Lung (tissue), 12 donors: Measurements from ENCODE around the gene CACFD1. TPM values are rescaled to one million over a fixed set of nuclear protein-coding genes. Genes with fewer than 3 reads are reported as not detected.

Source experiments
- ATAC-seq: fragments of 200-7000 bp; cut with Tn5 transposase; one replicate; pipeline ENCODE4 v1.9.1; 2020; ENCODE audit warnings: moderate number of reproducible peaks; ENCODE audit not compliant: insufficient read depth, low FRiP score
- DNase-seq, 3 donors: peaks; one replicate each; pipeline ENCODE4 v3.0.0-alpha.2; 2013 to 2017
- H3K27ac ChIP-seq, 2 donors: one replicate each; pipeline ENCODE4 v1.5.1; 2013; ENCODE audit warnings: mild to moderate bottlenecking in 2 of 2, moderate library complexity in 2 of 2, control low read depth in 1 of 2, inconsistent platforms in 1 of 2, low read depth in 1 of 2, low read length in 1 of 2
- H3K27me3 ChIP-seq, 3 donors: one replicate each; pipeline ENCODE4 v1.5.1; 2013; ENCODE audit warnings: low read length in 2 of 3; ENCODE audit not compliant: control insufficient read depth in 3 of 3, insufficient read depth in 3 of 3
- H3K36me3 ChIP-seq, 4 donors: one replicate each; pipeline ENCODE4 v1.5.1; 2013; ENCODE audit warnings: low read length in 4 of 4, mild to moderate bottlenecking in 1 of 4, moderate library complexity in 1 of 4; ENCODE audit not compliant: control insufficient read depth in 4 of 4, insufficient read depth in 4 of 4
- H3K4me1 ChIP-seq, 5 donors: one replicate each; pipeline ENCODE4 v1.5.1; 2013; ENCODE audit warnings: low read length in 5 of 5, mild to moderate bottlenecking in 2 of 5, moderate library complexity in 1 of 5; ENCODE audit not compliant: control insufficient read depth in 5 of 5, insufficient read depth in 5 of 5
- H3K4me3 ChIP-seq: one replicate; pipeline ENCODE4 v1.5.1; 2013; ENCODE audit warnings: mild to moderate bottlenecking, control low read depth, moderate library complexity
- H3K9ac ChIP-seq, 2 donors: one replicate each; pipeline ENCODE4 v1.5.1; 2013; ENCODE audit warnings: low read length in 2 of 2, control low read depth in 1 of 2; ENCODE audit not compliant: insufficient read depth in 1 of 2
- H3K9me3 ChIP-seq, 4 donors: one replicate each; pipeline ENCODE4 v1.5.1; 2013; ENCODE audit warnings: low read length in 3 of 4, mild to moderate bottlenecking in 1 of 4, moderate library complexity in 1 of 4; ENCODE audit not compliant: control insufficient read depth in 4 of 4, insufficient read depth in 3 of 4
- CTCF ChIP-seq: IDR thresholded peaks from 2 replicates; pipeline ENCODE4 v1.5.1; 2012; ENCODE audit warnings: mild to moderate bottlenecking; ENCODE audit errors: control extremely low read depth, extremely low read depth
- WGBS, 2 donors: extraction: QIAGEN DNeasy Blood & Tissue Kit; methylation state at CpG; one replicate each; pipeline ENCODE4 v1.1.7; 2013; 5-methylcytosine and 5-hydroxymethylcytosine counted together
- polyA plus RNA-seq, 2 donors: library from polyadenylated mRNA; stranded (reverse); fragments of 200-250 nt; gene quantifications; one replicate each; pipeline ENCODE4 v1.2.1, GENCODE V29; 2013
- total RNA-seq, 2 donors: library from RNA; depleted of rRNA in 1 of 2; stranded (reverse); fragments of >200 nt in 1 of 2; gene quantifications; one replicate each; pipeline ENCODE4 v1.2.1, GENCODE V29; 2014 to 2021
- donor health status: control.
- donor health status: control.
- donor health status: Bipolar disorder and iron deficiency.
- donor health status: healthy.
- donor health status: DM: yes; HTN: yes; CAD: no.

Gene CACFD1
- total and polyA plus RNA-seq, 4 donors, result 18.7 to 46.1 (median 32.1) TPM

- H3K9me3 ChIP-seq, result no peaks in the 10 kb centered on the region
- no peaks in the 10 kb centered on the region for H3K27me3 ChIP-seq
- TF ChIP-seq CTCF, result no peak
- no peak overlapping the region for H3K9ac ChIP-seq
- H3K4me3 ChIP-seq, result no peak overlapping the region
- peaks cover 0 to 4% (median 0%) of the 10 kb centered on the region in 5 donors for H3K4me1 ChIP-seq
- peaks cover 0 to 22% (median 0%) of the 10 kb centered on the region in 4 donors for H3K36me3 ChIP-seq
- ATAC-seq (no peak), DNase-seq (no peak)
- WGBS, 2 donors, result 88 to 96% methylated on average over 10 of the region's 10 CpGs
- H3K27ac ChIP-seq, result no peak overlapping the region
Observed at GRCh38 chr9:133467101-133467500, 7.3 kb downstream of the CACFD1 start.

- H3K36me3 ChIP-seq, result peaks cover 0 to 28% (median 0%) of the 10 kb centered on the region in 4 donors
- no peak overlapping the region for H3K9ac ChIP-seq
- no peak for DNase-seq
- H3K9me3 ChIP-seq, result no peaks in the 10 kb centered on the region
- no peak for TF ChIP-seq CTCF
- no peaks in the 10 kb centered on the region for H3K27me3 ChIP-seq
- 92 to 96% methylated on average over 11 of the region's 11 CpGs for WGBS, 2 donors
- H3K4me1 ChIP-seq, result peaks cover 0 to 4% (median 0%) of the 10 kb centered on the region in 5 donors
- no peak overlapping the region for H3K4me3 ChIP-seq
- no peak overlapping the region for H3K27ac ChIP-seq
- no peak for ATAC-seq
Observed at GRCh38 chr9:133468374-133468773, 8.6 kb downstream of the CACFD1 start.

GRCh38 chr9:133468777-133469421 is 9.1 kb downstream of the CACFD1 start:
- ATAC-seq, result no peak
- WGBS, 2 donors, result 88 to 89% methylated on average over 5 to 6 of the region's 6 CpGs
- no peak for TF ChIP-seq CTCF
- H3K36me3 ChIP-seq, result peaks cover 0 to 27% (median 0%) of the 10 kb centered on the region in 4 donors
- DNase-seq, result no peak
- no peaks in the 10 kb centered on the region for H3K9me3 ChIP-seq
- H3K4me1 ChIP-seq, result peaks cover 0 to 4% (median 0%) of the 10 kb centered on the region in 5 donors
- H3K27me3 ChIP-seq, result no peaks in the 10 kb centered on the region
- no peak overlapping the region for H3K27ac ChIP-seq
- no peak overlapping the region for H3K9ac ChIP-seq
- no peak overlapping the region for H3K4me3 ChIP-seq
